LNCaP clone FGC (cell line): Measurements from ENCODE around the gene KCNF1.
"Not testable (repeated sequence)": the region's sequence is repeated elsewhere in the genome, so short reads cannot be mapped to it uniquely, and the experiment has no call there.

ENCODE experiments used
- DNase-seq: peaks from one replicate; pipeline ENCODE4 v3.0.0-alpha.2; 2011; ENCODE audit warnings: low read depth
- H3K4me3 ChIP-seq: 2 replicates; pipeline ENCODE4 v1.5.1; 2011; ENCODE audit warnings: mild to moderate bottlenecking, low read depth, low read length, control low read depth
- CTCF ChIP-seq: IDR thresholded peaks from 2 replicates; pipeline ENCODE4 v1.5.1; 2012; ENCODE audit warnings: mild to moderate bottlenecking; ENCODE audit not compliant: control insufficient read depth, insufficient read depth; ENCODE audit errors: extremely low read depth

KCNF1 gene

GRCh38 chr2:10954416-10954815 is 42.7 kb downstream of the KCNF1 start:
- no peak for TF ChIP-seq CTCF
- H3K4me3 ChIP-seq, result no peak overlapping the region
- no peak for DNase-seq

GRCh38 chr2:10954856-10955818 is 43.4 kb downstream of the KCNF1 start:
- H3K4me3 ChIP-seq, result no peak overlapping the region
- DNase-seq, result no peak
- no peak for TF ChIP-seq CTCF

GRCh38 chr2:10956006-10956790 is 44.5 kb downstream of the KCNF1 start:
- H3K4me3 ChIP-seq, result no peak overlapping the region
- DNase-seq, result no peak
- no peak for TF ChIP-seq CTCF

- H3K4me3 ChIP-seq, result no peak overlapping the region
- DNase-seq, result no peak
- no peak for TF ChIP-seq CTCF
Measured at GRCh38 chr2:10957391-10957790, 45.7 kb downstream of the KCNF1 start.

GRCh38 chr2:10958452-10958851 is 46.7 kb downstream of the KCNF1 start:
- not testable (repeated sequence) for DNase-seq, H3K4me3 ChIP-seq

- TF ChIP-seq CTCF, result no peak
- no peak overlapping the region for H3K4me3 ChIP-seq
- no peak for DNase-seq
Measured at GRCh38 chr2:10960606-10961489, 49.1 kb downstream of the KCNF1 start.

- DNase-seq, result no peak
- no peak overlapping the region for H3K4me3 ChIP-seq
- TF ChIP-seq CTCF, result no peak
Measured at GRCh38 chr2:10961490-10961875, 49.7 kb downstream of the KCNF1 start.
